Suprapubic skin (tissue), 4 donors: ENCODE results near the gene DHX15. TPM values are rescaled to one million over a fixed set of nuclear protein-coding genes. Genes with fewer than 3 reads are reported as not detected.
A peak's percentile ranks its signal among the peaks of the same experiment; 100 is the strongest.

ENCODE experiments used
- DNase-seq, 2 donors: peaks; one replicate each; pipeline ENCODE4 v3.0.0-alpha.2; 2019; ENCODE audit warnings: low spot score in 2 of 2
- H3K27ac ChIP-seq: fragments of 200-600 bp; sonication (generic); one replicate; pipeline ENCODE4 v1.5.1; 2019
- H3K27me3 ChIP-seq: fragments of 200-600 bp; sonication (generic); one replicate; pipeline ENCODE4 v1.5.1; 2019
- H3K36me3 ChIP-seq: fragments of 200-600 bp; sonication (generic); one replicate; pipeline ENCODE4 v1.5.1; 2019
- H3K4me1 ChIP-seq: fragments of 200-600 bp; sonication (generic); one replicate; pipeline ENCODE4 v1.5.1; 2019
- H3K4me3 ChIP-seq: fragments of 200-600 bp; sonication (generic); one replicate; pipeline ENCODE4 v1.5.1; 2019; ENCODE audit warnings: mild to moderate bottlenecking
- H3K9me3 ChIP-seq: fragments of 200-600 bp; sonication (generic); one replicate; pipeline ENCODE4 v1.5.1; 2019
- CTCF ChIP-seq, 2 donors: fragments of 200-600 bp in 1 of 2; fragments of 450-650 bp in 1 of 2; sonication (generic) in 1 of 2; IDR thresholded peaks; one replicate each; pipeline ENCODE4 v1.5.1; 2016 to 2019; ENCODE audit warnings: antibody characterized with exemption in 2 of 2, mild to moderate bottlenecking in 1 of 2, moderate library complexity in 1 of 2
- EP300 ChIP-seq: sonication (generic); formaldehyde crosslinking; IDR thresholded peaks from one replicate; pipeline ENCODE4 v1.6.1; 2017; ENCODE audit warnings: antibody characterized with exemption
- POLR2A ChIP-seq, 2 donors: fragments of 450-650 bp; IDR thresholded peaks; one replicate each; pipeline ENCODE4 v1.6.1; 2017; ENCODE audit warnings: antibody characterized with exemption in 2 of 2, mild to moderate bottlenecking in 2 of 2, moderate library complexity in 2 of 2
- POLR2AphosphoS5 ChIP-seq, 3 donors: sonication (generic); formaldehyde crosslinking; IDR thresholded peaks; one replicate each; pipeline ENCODE4 v1.6.1; 2017; ENCODE audit warnings: antibody characterized with exemption in 3 of 3
- WGBS: methylation state at CpG from one replicate; pipeline ENCODE4 v1.1.5; 2018; 5-methylcytosine and 5-hydroxymethylcytosine counted together
- total RNA-seq, 4 donors: library from RNA; depleted of rRNA; stranded (reverse); fragments of >200 nt; gene quantifications; one replicate each; pipeline ENCODE4 v1.1.0, GENCODE V29; 2016

Gene DHX15
- total RNA-seq, 4 donors from 2014 or later, result 134 to 325 (median 137) TPM

GRCh38 chr4:24495388-24495787 is 89.0 kb downstream of the DHX15 start:
- no peaks in the 10 kb centered on the region for H3K4me1 ChIP-seq
- TF ChIP-seq POLR2A (IDR thresholded peaks at IDR 0.05), result no peak
- no peak for TF ChIP-seq POLR2AphosphoS5 (IDR thresholded peaks at IDR 0.05)
- TF ChIP-seq CTCF (IDR thresholded peaks at IDR 0.05), result no peak
- TF ChIP-seq EP300, result no peak
- H3K9me3 ChIP-seq, result no peaks in the 10 kb centered on the region
- no peaks in the 10 kb centered on the region for H3K27me3 ChIP-seq
- no peak overlapping the region for H3K27ac ChIP-seq
- no peaks in the 10 kb centered on the region for H3K36me3 ChIP-seq
- DNase-seq, result no peak
- 96% methylated on average over 1 of the region's 1 CpG for WGBS
- H3K4me3 ChIP-seq, result no peak overlapping the region

GRCh38 chr4:24489870-24490269 is 94.5 kb downstream of the DHX15 start:
- H3K4me3 ChIP-seq, result no peak overlapping the region
- H3K27me3 ChIP-seq, result no peaks in the 10 kb centered on the region
- H3K36me3 ChIP-seq, result no peaks in the 10 kb centered on the region
- WGBS, result 69% methylated on average over 2 of the region's 2 CpGs
- no peaks in the 10 kb centered on the region for H3K9me3 ChIP-seq
- TF ChIP-seq CTCF (IDR thresholded peaks at IDR 0.05) (no peak), POLR2AphosphoS5 (IDR thresholded peaks at IDR 0.05) (no peak), EP300 (no peak), POLR2A (IDR thresholded peaks at IDR 0.05) (no peak)
- no peak for DNase-seq
- H3K27ac ChIP-seq, result no peak overlapping the region
- peaks cover 3% of the 10 kb centered on the region for H3K4me1 ChIP-seq

- no peaks in the 10 kb centered on the region for H3K36me3 ChIP-seq
- H3K4me3 ChIP-seq, result no peak overlapping the region
- TF ChIP-seq POLR2AphosphoS5 (IDR thresholded peaks at IDR 0.05), result no peak
- no peak for TF ChIP-seq EP300
- TF ChIP-seq CTCF (IDR thresholded peaks at IDR 0.05), result peak; percentile 42 to 75
- no peaks in the 10 kb centered on the region for H3K9me3 ChIP-seq
- no peak overlapping the region for H3K27ac ChIP-seq
- peaks cover 3% of the 10 kb centered on the region for H3K4me1 ChIP-seq
- peak; percentile 78 to 86 for DNase-seq
- H3K27me3 ChIP-seq, result no peaks in the 10 kb centered on the region
- WGBS, result 40% methylated on average over 15 of the region's 15 CpGs
These were observed 95.8 kb downstream of the DHX15 start for GRCh38 chr4:24488399-24489164.

GRCh38 chr4:24482871-24483270 is 101.5 kb downstream of the DHX15 start:
- TF ChIP-seq CTCF (IDR thresholded peaks at IDR 0.05) (no peak), POLR2AphosphoS5 (IDR thresholded peaks at IDR 0.05) (no peak), POLR2A (IDR thresholded peaks at IDR 0.05) (no peak), EP300 (no peak)
- H3K9me3 ChIP-seq, result no peaks in the 10 kb centered on the region
- no peak for DNase-seq
- H3K27ac ChIP-seq, result no peak overlapping the region
- peaks cover 7% of the 10 kb centered on the region for H3K27me3 ChIP-seq
- no peak overlapping the region for H3K4me3 ChIP-seq
- H3K36me3 ChIP-seq, result no peaks in the 10 kb centered on the region
- WGBS, result 89% methylated on average over 4 of the region's 4 CpGs
- H3K4me1 ChIP-seq, result no peaks in the 10 kb centered on the region

GRCh38 chr4:24477919-24478318 is 106.4 kb downstream of the DHX15 start:
- no peak overlapping the region for H3K4me3 ChIP-seq
- WGBS, result 25% methylated on average over 5 of the region's 5 CpGs

More at GRCh38 chr4:24477919-24478318, 106.4 kb downstream of the DHX15 start:
- no peak for DNase-seq
- Histone ChIP-seq H3K36me3 (no peaks in the 10 kb centered on the region), H3K27ac (no peak overlapping the region), H3K9me3 (no peaks in the 10 kb centered on the region), H3K27me3 (peaks cover 15% of the 10 kb centered on the region), H3K4me1 (peaks cover 6% of the 10 kb centered on the region)
- TF ChIP-seq POLR2AphosphoS5 (IDR thresholded peaks at IDR 0.05) (no peak), POLR2A (IDR thresholded peaks at IDR 0.05) (no peak), EP300 (no peak), CTCF (IDR thresholded peaks at IDR 0.05) (no peak)

Other genes with a start within 250 kb of the DHX15 start
- 10 to 100 TPM; 18.4 to 55.8 (median 23.3) TPM for gene SOD3, start 211.0 kb upstream of the DHX15 start, total RNA-seq